OCI-LY3 (cell line): Measurements from ENCODE around the gene DCTN3.

Source experiments
- EZH2phosphoT487 ChIP-seq: fragments of 200-600 bp; shearing (Covaris generic); IDR thresholded peaks from 2 replicates; pipeline ENCODE4 v1.6.1; 2018; ENCODE audit warnings: antibody characterized with exemption, mixed run types, low read depth
- TF ChIP-seq, protein P1 (sequence below): fragments of 200-600, 300-600 bp; sonication (generic); IDR thresholded peaks from 2 replicates; pipeline ENCODE4 v1.5.1; 2014; ENCODE audit warnings: antibody characterized with exemption, low read length, low read depth

DNA sequence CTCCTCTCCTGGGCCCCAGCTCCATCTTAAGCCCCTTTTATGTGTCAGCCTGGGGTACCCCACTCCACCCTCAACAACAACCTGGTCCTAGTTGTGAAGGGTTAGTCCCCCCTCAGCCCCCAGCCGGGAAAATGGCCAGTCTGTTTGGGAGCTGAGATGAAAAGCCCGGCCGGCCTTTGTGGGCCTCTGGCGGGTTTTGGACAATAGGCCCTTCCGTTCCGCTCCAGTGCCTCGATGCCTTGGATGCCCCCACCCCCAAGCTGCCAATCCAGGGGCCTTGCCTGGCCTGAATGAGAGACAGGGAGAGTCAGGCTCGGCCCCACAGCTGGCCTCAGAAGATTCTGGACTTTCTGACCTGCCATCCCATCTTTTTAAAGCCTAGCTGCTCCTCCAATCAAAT, 39.9 kb downstream of the DCTN3 start:
- TF ChIP-seq, protein P1, sequence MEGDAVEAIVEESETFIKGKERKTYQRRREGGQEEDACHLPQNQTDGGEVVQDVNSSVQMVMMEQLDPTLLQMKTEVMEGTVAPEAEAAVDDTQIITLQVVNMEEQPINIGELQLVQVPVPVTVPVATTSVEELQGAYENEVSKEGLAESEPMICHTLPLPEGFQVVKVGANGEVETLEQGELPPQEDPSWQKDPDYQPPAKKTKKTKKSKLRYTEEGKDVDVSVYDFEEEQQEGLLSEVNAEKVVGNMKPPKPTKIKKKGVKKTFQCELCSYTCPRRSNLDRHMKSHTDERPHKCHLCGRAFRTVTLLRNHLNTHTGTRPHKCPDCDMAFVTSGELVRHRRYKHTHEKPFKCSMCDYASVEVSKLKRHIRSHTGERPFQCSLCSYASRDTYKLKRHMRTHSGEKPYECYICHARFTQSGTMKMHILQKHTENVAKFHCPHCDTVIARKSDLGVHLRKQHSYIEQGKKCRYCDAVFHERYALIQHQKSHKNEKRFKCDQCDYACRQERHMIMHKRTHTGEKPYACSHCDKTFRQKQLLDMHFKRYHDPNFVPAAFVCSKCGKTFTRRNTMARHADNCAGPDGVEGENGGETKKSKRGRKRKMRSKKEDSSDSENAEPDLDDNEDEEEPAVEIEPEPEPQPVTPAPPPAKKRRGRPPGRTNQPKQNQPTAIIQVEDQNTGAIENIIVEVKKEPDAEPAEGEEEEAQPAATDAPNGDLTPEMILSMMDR = no peak
- no peak for TF ChIP-seq EZH2phosphoT487
